T-cell (primary cell): Measurements from ENCODE around the gene NMB. TPM values are rescaled to one million over a fixed set of nuclear protein-coding genes. Genes with fewer than 3 reads are reported as not detected.
A peak's percentile ranks its signal among the peaks of the same experiment; 100 is the strongest.

ENCODE experiments used
- ATAC-seq, 4 experiments: fragments of 200-7000 bp in 3 of 4; fragments of 150-1000 bp in 1 of 4; cut with Tn5 transposase; replicated peaks in 1 of 4; 1 replicate in 3 of 4; 2 replicates in 1 of 4; pipeline ENCODE4 v1.10.0; 2021; ENCODE audit warnings: moderate library complexity in 3 of 4, mild to moderate bottlenecking in 2 of 4, moderate number of reproducible peaks in 1 of 4
- CTCF ChIA-PET, 2 donors: fragments of 300-600 bp; sonication (Branson Sonifier 250); formaldehyde crosslinking; loops; one replicate each; lab custom pipeline; 2022; ENCODE audit warnings: antibody characterized with exemption in 2 of 2; lab: Charles Lee
- POLR2A ChIA-PET, 2 donors: fragments of 300-600 bp; sonication (Branson Sonifier 250); formaldehyde crosslinking; loops; one replicate each; lab custom pipeline; 2022; ENCODE audit warnings: antibody characterized with exemption in 2 of 2; lab: Charles Lee
- DNase-seq, 35 experiments: peaks; one replicate each; pipeline versions ENCODE4 v3.0.0 to v3.0.0-alpha.2; 2013 to 2023
- H3K27ac ChIP-seq: one replicate; pipeline ENCODE4 v1.5.1; 2013; ENCODE audit warnings: low read length
- H3K27me3 ChIP-seq, 2 experiments: replicated peaks in 1 of 2; 1 replicate in 1 of 2; 2 replicates in 1 of 2; pipeline versions ENCODE4 v1.6.1 to v1.7.0; 2013; ENCODE audit warnings: low read length in 1 of 2, mixed read lengths in 1 of 2; ENCODE audit not compliant: control insufficient read depth in 2 of 2, insufficient read depth in 2 of 2; ENCODE audit errors: extremely low read depth in 1 of 2
- H3K36me3 ChIP-seq, 2 donors: 1 replicate in 1 of 2; 2 replicates in 1 of 2; pipeline versions ENCODE4 v1.6.1 to v1.7.0; 2013; ENCODE audit warnings: low read length in 1 of 2; ENCODE audit not compliant: control insufficient read depth in 2 of 2, insufficient read depth in 1 of 2; ENCODE audit errors: extremely low read depth in 1 of 2
- H3K4me1 ChIP-seq, 2 experiments: 1 replicate in 1 of 2; 2 replicates in 1 of 2; pipeline versions ENCODE4 v1.6.1 to v1.7.0; 2013; ENCODE audit warnings: low read length in 2 of 2, mixed read lengths in 1 of 2; ENCODE audit not compliant: insufficient read depth in 2 of 2, control insufficient read depth in 1 of 2; ENCODE audit errors: extremely low read depth in 1 of 2
- H3K4me3 ChIP-seq, 2 donors: 1 replicate in 1 of 2; 2 replicates in 1 of 2; pipeline versions ENCODE4 v1.5.1 to v1.7.0; 2013; ENCODE audit warnings: mild to moderate bottlenecking in 2 of 2, low read length in 1 of 2, moderate library complexity in 1 of 2; ENCODE audit not compliant: control insufficient read depth in 1 of 2; ENCODE audit errors: extremely low read depth in 1 of 2
- H3K9me3 ChIP-seq: 2 replicates; pipeline ENCODE4 v1.7.0; 2013
- H3K27ac Mint-ChIP-seq, 2 donors: one replicate each; pipeline ENCODE4 v1.8.0; 2020 to 2021; ENCODE audit warnings: mild to moderate bottlenecking in 2 of 2, mixed read lengths in 2 of 2
- H3K27me3 Mint-ChIP-seq, 2 donors: one replicate each; pipeline ENCODE4 v1.8.0; 2021 to 2022; ENCODE audit warnings: mixed read lengths in 2 of 2
- H3K36me3 Mint-ChIP-seq: one replicate; pipeline ENCODE4 v1.8.0; 2021; ENCODE audit warnings: mixed read lengths
- H3K4me1 Mint-ChIP-seq, 3 donors: one replicate each; pipeline ENCODE4 v1.8.0; 2020 to 2022; ENCODE audit warnings: mixed read lengths in 3 of 3, mild to moderate bottlenecking in 1 of 3
- H3K4me3 Mint-ChIP-seq, 3 donors: one replicate each; pipeline ENCODE4 v1.8.0; 2020 to 2022; ENCODE audit warnings: mild to moderate bottlenecking in 3 of 3, mixed read lengths in 3 of 3, moderate library complexity in 3 of 3
- H3K9me3 Mint-ChIP-seq, 3 donors: one replicate each; pipeline ENCODE4 v1.8.0; 2020 to 2022; ENCODE audit warnings: mixed read lengths in 3 of 3
- WGBS: methylation state at CpG from one replicate; pipeline ENCODE4 v1.1.5; 2013; ENCODE audit warnings: missing lambda C conversion rate; ENCODE audit not compliant: insufficient coverage; 5-methylcytosine and 5-hydroxymethylcytosine counted together
- total RNA-seq, 35 experiments: library from RNA in 6 of 35; stranded (reverse) in 6 of 35; fragments of 120-200 nt in 1 of 35; gene quantifications; one replicate each; pipeline versions ENCODE4 v1.2.1 to v1.2.4 and lab custom pipeline; 2013 to 2026

NMB gene
- total RNA-seq, 5 donors from 2014 or later (not counting 1 experiment from before 2014, with no cell fraction given), result 1.3 to 3.5 (median 2.9) TPM

DNA sequence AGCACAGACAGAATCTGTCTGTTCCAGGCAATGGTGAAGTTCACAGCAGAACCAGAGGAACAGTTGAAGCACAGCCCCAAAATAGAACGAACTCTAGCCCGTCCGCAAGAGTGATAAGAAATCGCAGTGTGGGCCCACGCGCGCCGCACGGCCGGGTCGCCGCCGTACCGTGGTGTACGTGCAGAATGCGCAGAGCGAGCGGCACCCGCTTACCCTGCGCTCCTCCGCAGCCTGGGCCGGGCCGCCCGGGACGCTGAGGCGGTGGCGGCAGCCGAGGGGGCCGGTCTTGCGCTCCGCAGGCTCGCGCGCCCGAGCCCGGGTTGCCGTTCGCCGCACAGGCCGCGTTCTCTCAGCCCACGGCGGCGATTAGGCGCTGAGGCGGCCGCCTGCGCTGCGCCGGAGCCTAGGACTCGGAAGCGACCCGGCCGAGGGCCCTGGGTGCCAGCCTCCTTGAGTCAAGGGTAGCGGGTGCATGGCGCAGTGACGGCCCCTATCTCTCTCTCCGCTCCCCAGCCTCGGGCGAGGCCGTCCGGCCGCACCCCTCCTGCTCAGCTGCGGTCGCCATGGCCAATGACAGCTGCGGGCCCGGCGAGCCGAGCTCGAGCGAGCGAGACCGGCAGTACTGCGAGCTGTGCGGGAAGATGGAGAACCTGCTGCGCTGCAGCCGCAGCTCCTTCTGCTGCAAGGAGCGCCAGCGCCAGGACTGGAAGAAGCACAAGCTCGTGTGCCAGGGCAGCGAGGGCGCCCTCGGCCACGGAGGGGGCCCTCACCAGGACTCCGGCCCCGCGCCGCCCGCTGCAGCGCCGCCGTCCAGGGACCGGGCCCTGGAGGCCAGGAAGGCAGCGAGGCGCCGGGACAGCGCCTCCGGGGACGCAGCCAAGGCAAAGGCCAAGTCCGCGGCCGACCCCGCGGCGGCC, 24.4 kb downstream of the NMB start:
- Histone ChIP-seq H3K9me3 (no peaks in the 10 kb centered on the region), H3K4me3 (peak overlapping the region; percentile 58 to 76), H3K4me1 (peaks cover 26 to 40% of the 10 kb centered on the region in 2 experiments), H3K36me3 (peaks cover 0 to 14% of the 10 kb centered on the region in 2 donors), H3K27me3 (no peaks in the 10 kb centered on the region), H3K27ac (peak overlapping the region; percentile 80)
- Mint-ChIP-seq H3K4me1 (peaks cover 48 to 52% (median 49%) of the 10 kb centered on the region in 3 donors), H3K9me3 (no peaks in the 10 kb centered on the region), H3K27me3 (no peaks in the 10 kb centered on the region), H3K27ac (peak overlapping the region; percentile 97), H3K4me3 (peak overlapping the region; percentile 88 to 96 (median 95)), H3K36me3 (peaks cover 10% of the 10 kb centered on the region)
- POLR2A ChIA-PET, result interaction anchor here (0.6 to 1.1 kb wide), 3 partner anchors 8 to 676 kb away, joined by 3 to 5 read pairs (median 3); partner anchors contain the start of gene WDR73 (in 1 of the 2)
- ATAC-seq (peak; percentile 57 to 67 (median 62)), DNase-seq (peak; percentile 18 to 77 (median 52))
- WGBS, result under 1% methylated on average over 105 of the region's 105 CpGs
- CTCF ChIA-PET, result interaction anchor here in 1 of 2 donors (0.5 to 1.7 kb wide), 4 partner anchors 25 to 63 kb away, joined by 3 to 6 read pairs (median 4); partner anchors contain the start of gene NMB

- peak overlapping the region; percentile 76 to 88 for H3K4me3 ChIP-seq
- H3K4me1 ChIP-seq, result peaks cover 26 to 40% of the 10 kb centered on the region in 2 experiments
- peak overlapping the region; percentile 80 for H3K27ac ChIP-seq
- no peaks in the 10 kb centered on the region for H3K9me3 ChIP-seq
- Mint-ChIP-seq H3K27ac (peak overlapping the region; percentile 94 to 97), H3K36me3 (peaks cover 5% of the 10 kb centered on the region), H3K27me3 (no peaks in the 10 kb centered on the region), H3K4me1 (peaks cover 41 to 47% (median 44%) of the 10 kb centered on the region in 3 donors), H3K9me3 (no peaks in the 10 kb centered on the region), H3K4me3 (peak overlapping the region; percentile 86 to 95 (median 95))
- peaks cover 0 to 2% of the 10 kb centered on the region in 2 donors for H3K36me3 ChIP-seq
- WGBS, result 43% methylated on average over 6 of the region's 7 CpGs
- DNase-seq (peak in 2 of 35 experiments; percentile 3 to 6), ATAC-seq (no peak)
- H3K27me3 ChIP-seq, result no peaks in the 10 kb centered on the region
- POLR2A ChIA-PET, result interaction anchor here in 1 of 2 donors (0.8 to 1.4 kb wide), 2 partner anchors 22 to 32 kb away, joined by 3 to 4 read pairs; partner anchors contain the start of gene WDR73
- CTCF ChIA-PET, result interaction anchor here (0.7 to 1.8 kb wide), 5 partner anchors 22 to 44 kb away, joined by 3 to 8 read pairs (median 3); partner anchors contain the start of gene WDR73 (in 1 of the 2)
Measured at GRCh38 chr15:84631706-84632272, 26.2 kb downstream of the NMB start.

- Histone ChIP-seq H3K36me3 (no peaks in the 10 kb centered on the region), H3K4me1 (peaks cover 10 to 29% of the 10 kb centered on the region in 2 experiments), H3K27ac (no peak overlapping the region), H3K9me3 (no peaks in the 10 kb centered on the region), H3K4me3 (no peak overlapping the region), H3K27me3 (no peaks in the 10 kb centered on the region)
- H3K27ac Mint-ChIP-seq, result no peak overlapping the region
- ATAC-seq (no peak), DNase-seq (no peak)
- H3K27me3 Mint-ChIP-seq, result no peaks in the 10 kb centered on the region
- H3K4me1 Mint-ChIP-seq, result peaks cover 18 to 26% (median 23%) of the 10 kb centered on the region in 3 donors
- CTCF ChIA-PET, result interaction anchor here (0.6 to 0.7 kb wide), 2 partner anchors 48 to 351 kb away, joined by 3 to 9 read pairs; no protein-coding TSS in a partner anchor
- H3K36me3 Mint-ChIP-seq, result peaks cover 10% of the 10 kb centered on the region
- POLR2A ChIA-PET, result interaction anchor here (0.6 kb wide), 2 partner anchors 25 to 393 kb away, joined by 5 read pairs; partner anchors contain the start of gene WDR73 (in 1 of the 2)
- no CpG with 5 or more reads among the region's 9 CpGs for WGBS
- H3K9me3 Mint-ChIP-seq, result no peaks in the 10 kb centered on the region
- H3K4me3 Mint-ChIP-seq, result no peak overlapping the region
Measured at GRCh38 chr15:84629033-84629432, 29.0 kb downstream of the NMB start.

DNA sequence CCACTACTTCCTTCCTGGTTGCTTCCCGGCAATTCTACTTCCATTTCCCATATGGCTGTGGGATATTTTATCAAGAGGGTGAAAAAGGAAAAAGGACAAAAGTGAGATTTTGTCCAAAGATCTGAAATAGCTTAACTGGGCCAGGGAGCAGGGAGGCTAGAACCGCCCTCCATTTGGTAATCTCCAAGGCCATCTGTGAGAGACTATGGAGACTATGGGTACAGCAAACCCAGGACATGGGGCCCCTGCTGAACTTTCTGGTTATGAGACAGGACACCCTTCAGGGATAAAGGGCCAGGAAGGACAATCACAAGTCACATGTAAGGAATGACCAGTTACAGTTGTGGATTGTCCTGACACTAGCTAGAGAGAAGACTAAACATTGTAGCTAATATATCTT, 32.9 kb downstream of the NMB start:
- Histone ChIP-seq H3K27ac (no peak overlapping the region), H3K4me1 (peaks cover 0 to under 1% of the 10 kb centered on the region in 2 experiments), H3K27me3 (no peaks in the 10 kb centered on the region), H3K4me3 (no peak overlapping the region), H3K9me3 (peaks cover 7% of the 10 kb centered on the region), H3K36me3 (peaks cover 16 to 29% of the 10 kb centered on the region in 2 donors)
- peak overlapping the region in 1 of 2 donors; percentile 9 for H3K27ac Mint-ChIP-seq
- H3K4me1 Mint-ChIP-seq, result peaks cover 0 to 2% (median 0%) of the 10 kb centered on the region in 3 donors
- peaks cover 10 to 12% (median 10%) of the 10 kb centered on the region in 3 donors for H3K9me3 Mint-ChIP-seq
- peaks cover 42% of the 10 kb centered on the region for H3K36me3 Mint-ChIP-seq
- POLR2A ChIA-PET, result interaction anchor here (0.6 to 0.7 kb wide), 3 partner anchors 17 to 671 kb away, joined by 3 to 7 read pairs (median 3); no protein-coding TSS in a partner anchor
- 100% methylated on average over 1 of the region's 2 CpGs for WGBS
- DNase-seq (no peak), ATAC-seq (no peak)
- CTCF ChIA-PET, result interaction anchor here in 1 of 2 donors (0.5 kb wide), 1 partner anchor 879 kb away, joined by 3 read pairs; no protein-coding TSS in a partner anchor
- no peak overlapping the region for H3K4me3 Mint-ChIP-seq
- no peaks in the 10 kb centered on the region for H3K27me3 Mint-ChIP-seq

GRCh38 chr15:84624359-84624758, 33.6 kb downstream of the NMB start:
- Mint-ChIP-seq H3K27ac (no peak overlapping the region), H3K4me3 (no peak overlapping the region), H3K9me3 (peaks cover 10 to 14% (median 12%) of the 10 kb centered on the region in 3 donors), H3K27me3 (no peaks in the 10 kb centered on the region), H3K36me3 (peaks cover 45% of the 10 kb centered on the region), H3K4me1 (peaks cover 0 to 2% (median 0%) of the 10 kb centered on the region in 3 donors)
- no peak overlapping the region for H3K27ac ChIP-seq
- 91% methylated on average over 6 of the region's 7 CpGs for WGBS
- ATAC-seq (no peak), DNase-seq (no peak)
- H3K27me3 ChIP-seq, result no peaks in the 10 kb centered on the region
- ChIA-PET POLR2A (no interaction called here), CTCF (interaction anchor here in 1 of 2 donors (0.9 kb wide), 1 partner anchor 14 kb away, joined by 3 read pairs; no protein-coding TSS in a partner anchor)
- H3K36me3 ChIP-seq, result peaks cover 16 to 29% of the 10 kb centered on the region in 2 donors
- H3K9me3 ChIP-seq, result peaks cover 7% of the 10 kb centered on the region
- H3K4me3 ChIP-seq, result no peak overlapping the region
- no peaks in the 10 kb centered on the region for H3K4me1 ChIP-seq
